ENCODE data around the gene CCDC92. TPM values are rescaled to one million over a fixed set of nuclear protein-coding genes. Genes with fewer than 3 reads are reported as not detected.

CCDC92 gene
- total RNA-seq, 1 donor from 2014 or later, result 17.6 TPM

- intact Hi-C loops (cut with micrococcal nuclease), result loop anchor here (2.0 kb wide), 1 partner anchor 35 kb away; the partner anchor contains the start of genes CCDC92 and ZNF664
Measured at GRCh38 chr12:123937707-123938591, 34.7 kb downstream of the CCDC92 start.

- intact Hi-C loops (cut with micrococcal nuclease), result no loop called here
Measured at GRCh38 chr12:123936956-123937706, 35.5 kb downstream of the CCDC92 start.

- intact Hi-C loops (cut with micrococcal nuclease), result no loop called here
Measured at GRCh38 chr12:123936471-123936870, 36.2 kb downstream of the CCDC92 start.

DNA sequence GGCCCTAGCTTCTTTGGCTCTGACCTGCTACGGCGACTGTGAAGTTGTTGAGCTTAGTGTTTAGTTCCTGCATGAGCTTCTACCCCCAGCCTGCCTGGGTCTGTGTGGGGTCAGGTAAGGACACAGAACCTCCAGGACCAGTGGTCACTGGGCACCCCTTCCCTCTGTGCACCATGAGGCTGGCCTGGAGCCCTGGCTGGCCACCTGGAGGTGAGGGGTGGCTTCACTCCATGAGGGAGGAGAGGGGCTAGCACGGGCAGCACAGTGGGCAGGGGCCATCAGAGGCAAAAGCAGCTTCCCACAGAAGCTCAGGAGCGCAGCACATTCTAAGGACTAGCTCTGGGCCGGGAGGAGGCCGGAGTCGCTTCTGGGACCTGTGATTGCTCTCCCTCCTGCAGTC is 36.7 kb downstream of the CCDC92 start:
- intact Hi-C loops (cut with micrococcal nuclease), result no loop called here

- intact Hi-C loops (cut with micrococcal nuclease), result no loop called here
Measured at GRCh38 chr12:123934829-123935228, 37.8 kb downstream of the CCDC92 start.

DNA sequence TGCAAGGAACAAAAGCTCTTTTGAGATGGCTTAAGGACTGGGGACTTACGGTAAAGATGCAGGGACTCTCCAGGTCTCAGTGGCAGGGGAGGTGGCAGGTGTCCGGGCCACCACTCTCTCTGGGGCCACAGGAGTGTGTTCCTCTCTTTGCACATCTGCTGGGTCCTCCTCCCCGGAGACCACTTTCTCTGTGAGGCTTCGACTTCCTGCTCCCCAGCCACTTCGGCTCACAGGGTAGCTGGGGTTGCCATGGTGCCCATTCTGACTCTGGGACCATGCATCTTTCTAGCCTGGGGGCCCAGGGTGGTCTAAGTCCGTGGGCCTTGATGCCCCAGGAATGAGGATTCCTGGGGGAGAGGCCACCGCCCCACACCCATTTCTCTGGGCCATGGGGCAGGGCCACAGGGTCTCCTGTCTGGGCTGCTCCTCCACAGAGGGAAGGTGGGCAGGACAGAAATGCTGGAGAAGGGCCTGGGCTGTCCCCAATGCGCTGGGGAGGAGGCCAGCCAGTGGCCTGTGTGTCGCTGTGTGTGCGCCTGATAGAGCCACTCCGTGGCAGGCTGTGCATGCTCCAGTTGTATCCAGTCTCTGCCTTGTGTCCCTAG is 38.5 kb downstream of the CCDC92 start:
- intact Hi-C loops (cut with micrococcal nuclease), result no loop called here

DNA sequence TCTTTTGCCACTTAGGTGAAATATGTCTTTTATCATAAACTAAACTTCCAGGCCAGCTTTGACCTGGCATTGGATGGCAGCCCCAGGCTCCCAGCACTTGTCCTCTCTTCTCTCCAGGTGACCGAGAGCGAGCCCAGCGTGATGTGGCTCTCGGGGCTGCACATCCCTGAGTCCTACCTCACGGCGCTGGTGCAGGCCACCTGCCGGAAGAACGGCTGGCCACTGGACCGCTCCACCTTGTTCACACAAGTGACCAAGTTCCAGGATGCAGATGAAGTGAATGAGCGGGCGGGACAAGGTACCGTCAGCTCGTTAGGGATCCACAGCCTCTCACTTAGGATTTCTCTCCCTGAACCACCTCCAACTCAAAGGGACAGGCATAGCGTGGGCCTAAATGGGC is 39.4 kb downstream of the CCDC92 start:
- intact Hi-C loops (cut with micrococcal nuclease), result no loop called here

DNA sequence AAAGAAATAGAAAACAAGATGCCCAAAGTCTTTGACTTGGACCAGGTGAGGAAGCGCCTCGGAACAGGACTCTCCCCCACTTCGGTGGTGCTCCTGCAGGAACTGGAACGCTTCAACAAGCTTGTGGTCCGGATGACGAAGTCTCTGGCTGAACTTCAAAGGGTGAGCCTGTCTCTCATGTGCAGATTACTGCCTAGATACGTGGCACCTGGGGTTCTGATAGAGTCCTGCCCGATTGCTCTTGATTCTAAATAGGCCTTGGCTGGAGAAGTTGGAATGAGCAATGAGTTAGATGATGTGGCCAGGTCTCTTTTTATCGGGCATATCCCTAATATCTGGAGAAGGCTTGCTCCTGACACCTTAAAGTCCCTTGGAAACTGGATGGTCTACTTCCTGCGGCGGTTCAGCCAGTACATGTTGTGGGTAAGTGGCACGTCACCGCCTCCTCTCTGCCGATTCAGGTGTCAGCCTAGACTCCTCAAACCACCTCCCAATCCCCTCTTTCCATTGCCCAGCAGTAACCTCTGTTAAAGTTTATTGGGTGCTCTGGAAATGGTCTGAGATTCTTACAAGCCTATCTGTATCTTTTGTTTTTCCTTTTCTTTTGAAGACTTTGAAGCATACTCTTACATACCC is 40.8 kb downstream of the CCDC92 start:
- intact Hi-C loops (cut with micrococcal nuclease), result no loop called here

- intact Hi-C loops (cut with micrococcal nuclease), result no loop called here
Measured at GRCh38 chr12:123929946-123930583, 42.6 kb downstream of the CCDC92 start.

- intact Hi-C loops (cut with micrococcal nuclease), result no loop called here
Measured at GRCh38 chr12:123928897-123929296, 43.7 kb downstream of the CCDC92 start.

DNA sequence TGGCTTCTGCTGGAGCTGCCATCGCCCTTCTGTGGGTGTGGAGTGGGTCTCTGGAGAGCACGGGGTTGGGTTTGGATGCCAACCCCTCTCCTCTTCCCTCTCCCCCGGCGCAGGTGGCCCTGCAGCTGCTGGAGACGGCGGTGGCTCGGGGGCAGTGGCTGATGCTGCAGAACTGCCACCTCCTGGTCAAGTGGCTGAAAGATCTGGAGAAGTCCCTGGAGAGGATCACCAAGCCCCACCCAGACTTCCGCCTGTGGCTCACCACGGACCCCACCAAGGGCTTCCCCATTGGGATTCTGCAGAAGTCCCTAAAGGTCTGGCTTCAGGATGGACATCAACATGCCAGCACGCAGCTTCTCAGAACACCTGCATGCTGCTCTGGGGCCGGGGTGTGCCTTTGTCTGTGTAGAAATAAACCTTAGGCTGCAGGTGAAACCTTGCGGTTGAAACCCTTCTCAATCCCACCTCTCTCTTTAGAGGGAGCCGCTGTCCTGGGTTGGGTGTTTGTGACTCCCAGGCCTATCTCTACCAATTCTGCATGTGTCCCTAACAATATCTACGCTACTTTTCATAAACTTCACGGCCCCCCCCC is 44.3 kb downstream of the CCDC92 start:
- intact Hi-C loops (cut with micrococcal nuclease), result no loop called here

DNA sequence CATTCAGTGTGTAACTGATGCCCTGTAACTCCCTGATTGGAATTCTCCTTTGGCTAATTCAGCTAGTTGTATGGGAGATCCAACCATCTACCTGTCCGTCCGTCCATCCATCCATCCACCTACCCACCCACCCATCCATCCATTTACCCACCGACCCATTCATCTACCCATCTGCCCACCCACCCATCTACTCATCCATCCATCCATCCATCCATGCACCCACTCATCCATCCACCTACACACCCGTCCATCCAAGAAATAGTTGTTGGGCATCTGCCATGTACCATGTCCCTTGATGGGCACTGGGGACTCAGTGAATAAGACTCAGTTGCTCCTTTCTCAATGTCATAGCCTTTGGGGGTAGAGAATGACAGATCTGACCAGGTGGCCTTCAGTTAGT is 48.1 kb downstream of the CCDC92 start:
- intact Hi-C loops (cut with micrococcal nuclease), result no loop called here

DNA sequence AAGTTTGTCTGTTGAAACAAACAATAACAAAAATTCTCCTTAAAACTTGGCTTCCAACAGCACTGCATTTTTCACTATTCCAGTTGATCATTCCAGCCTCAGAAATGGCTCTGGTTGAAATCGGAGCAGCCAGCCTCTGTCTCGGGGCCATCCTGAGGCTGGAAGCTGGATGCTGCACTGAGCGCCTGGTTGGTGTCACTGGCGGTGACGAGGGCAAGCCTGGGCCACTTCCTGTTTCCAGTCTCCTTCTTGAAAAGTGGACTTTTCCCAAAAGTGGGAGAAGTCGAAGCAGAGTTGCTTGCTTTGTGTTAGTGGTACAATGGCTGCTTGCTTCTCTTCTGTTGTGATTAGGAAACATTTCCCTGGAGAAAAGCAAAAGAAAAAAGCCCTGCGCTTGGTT is 48.7 kb downstream of the CCDC92 start:
- intact Hi-C loops (cut with micrococcal nuclease), result no loop called here

- intact Hi-C loops (cut with micrococcal nuclease), result no loop called here
Measured at GRCh38 chr12:123923038-123923437, 49.6 kb downstream of the CCDC92 start.

DNA sequence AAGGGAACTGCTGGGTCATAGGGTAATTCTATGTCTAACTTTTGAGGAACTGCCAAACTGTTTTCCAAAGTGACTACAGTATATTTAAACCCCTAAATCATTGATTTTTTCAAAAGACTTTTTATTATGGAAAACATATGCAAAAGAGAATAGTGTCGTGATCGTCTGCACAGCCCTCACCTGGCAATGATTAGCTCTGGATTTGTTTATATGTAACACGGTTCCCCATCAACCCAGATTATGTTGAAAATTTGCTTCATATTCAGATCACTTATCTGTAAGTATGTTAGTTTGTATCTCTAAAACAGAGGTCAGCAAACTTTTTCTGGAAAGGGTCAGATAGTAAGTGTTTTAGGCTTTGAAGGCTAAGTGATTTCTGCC is 52.7 kb downstream of the CCDC92 start:
- intact Hi-C loops (cut with micrococcal nuclease), result no loop called here

DNA sequence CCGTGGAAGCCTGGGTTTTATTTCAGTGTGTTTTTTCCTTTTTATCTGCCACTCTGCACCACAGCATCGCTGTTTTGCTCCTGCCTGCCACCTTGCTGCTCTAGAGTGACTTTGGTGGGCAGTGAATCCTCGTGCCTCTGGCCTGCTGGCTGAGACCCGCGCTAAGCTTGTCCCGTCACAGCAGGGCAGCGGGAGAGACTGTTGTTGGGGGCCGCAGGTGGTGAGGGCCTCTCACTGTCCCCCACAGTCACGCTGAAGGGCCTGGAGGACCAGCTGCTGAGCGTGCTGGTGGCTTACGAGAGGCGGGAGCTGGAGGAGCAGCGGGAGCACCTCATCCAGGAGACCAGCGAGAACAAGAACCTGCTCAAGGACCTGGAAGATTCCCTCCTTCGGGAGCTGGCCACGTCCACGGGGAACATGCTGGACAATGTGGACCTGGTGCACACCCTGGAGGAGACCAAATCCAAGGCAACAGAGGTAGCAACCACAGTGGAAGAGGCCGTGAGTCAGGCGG is 55.2 kb downstream of the CCDC92 start:
- intact Hi-C loops (cut with micrococcal nuclease), result no loop called here

GRCh38 chr12:123916729-123917128 is 55.9 kb downstream of the CCDC92 start:
- intact Hi-C loops (cut with micrococcal nuclease), result no loop called here

DNA sequence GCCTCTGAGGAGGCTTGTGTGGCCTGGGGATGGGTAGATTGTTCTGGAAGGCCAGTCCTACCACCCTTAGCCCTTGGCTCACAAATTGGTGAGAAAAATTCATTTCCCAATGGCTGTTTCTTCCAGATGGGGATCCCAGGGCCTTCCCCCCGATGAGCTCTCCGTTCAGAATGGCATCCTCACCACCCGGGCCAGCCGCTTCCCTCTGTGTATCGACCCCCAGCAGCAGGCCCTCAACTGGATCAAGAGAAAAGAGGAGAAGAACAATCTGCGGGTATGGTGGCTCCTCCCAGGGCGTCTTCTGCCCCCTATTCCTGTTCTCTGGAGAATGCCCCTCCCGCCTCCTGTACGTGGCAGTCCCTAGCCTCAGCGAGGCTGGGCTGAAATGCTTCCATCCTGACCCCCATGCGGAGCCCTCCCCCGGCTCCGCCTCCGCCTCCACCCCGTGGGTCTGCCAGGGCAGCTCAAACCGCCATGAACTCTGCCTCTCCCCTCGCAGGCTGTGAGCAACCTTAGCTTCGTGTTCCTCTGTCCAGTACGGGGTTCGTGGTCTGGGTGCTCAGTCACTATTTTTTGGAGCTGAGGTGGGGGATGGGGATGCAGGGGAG is 57.8 kb downstream of the CCDC92 start:
- intact Hi-C loops (cut with micrococcal nuclease), result no loop called here

DNA sequence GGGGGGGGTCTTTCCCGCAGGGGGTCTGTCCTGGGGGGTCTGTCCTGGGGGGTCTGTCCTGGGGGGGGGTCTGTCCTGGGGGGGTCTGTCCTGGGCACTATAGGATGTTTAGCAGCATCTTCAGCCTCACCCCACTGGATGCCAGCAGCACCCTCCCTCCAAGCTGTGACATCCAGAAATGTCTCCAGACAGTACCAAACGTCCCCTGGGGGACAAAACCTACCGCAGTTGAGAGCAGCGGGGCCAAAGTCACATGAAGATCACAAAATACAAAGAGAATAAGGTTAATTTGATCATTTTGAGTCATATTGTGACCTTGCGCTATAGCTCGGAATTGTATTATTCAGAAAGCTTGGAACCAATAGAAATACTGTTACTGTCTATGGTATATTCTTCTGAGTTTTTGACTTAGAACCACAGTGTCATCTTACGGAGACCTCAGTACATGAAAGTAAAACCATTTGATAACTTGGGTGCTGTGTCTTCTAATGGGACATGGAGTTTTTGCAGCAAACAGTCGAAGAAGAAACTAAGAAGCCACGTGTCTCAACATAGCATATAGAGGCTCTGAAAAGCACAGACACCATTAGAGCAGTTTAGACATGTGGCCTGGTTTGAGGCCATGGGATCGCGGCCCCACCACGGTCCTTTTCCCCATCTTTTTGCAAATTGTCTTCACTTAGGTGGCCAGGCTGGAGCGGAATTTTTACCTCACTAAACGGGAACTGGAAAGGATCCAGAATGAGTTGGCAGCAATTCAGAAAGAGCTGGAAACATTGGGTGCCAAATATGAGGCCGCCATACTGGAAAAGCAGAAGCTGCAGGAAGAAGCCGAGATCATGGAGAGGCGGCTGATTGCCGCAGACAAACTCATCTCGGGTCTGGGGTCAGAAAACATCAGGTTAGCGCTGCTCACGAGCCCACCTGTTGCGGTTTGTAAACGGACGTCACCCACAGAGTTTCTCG is 59.9 kb downstream of the CCDC92 start:
- intact Hi-C loops (cut with micrococcal nuclease), result no loop called here
